B cell (primary cell): ENCODE measurements around the gene HES7. TPM values are rescaled to one million over a fixed set of nuclear protein-coding genes. Genes with fewer than 3 reads are reported as not detected.

Experiments
- ATAC-seq: fragments of 200-7000 bp; cut with Tn5 transposase; one replicate; pipeline ENCODE4 v1.10.0; 2021; ENCODE audit warnings: low read depth, mild to moderate bottlenecking, moderate number of reproducible peaks, moderate library complexity
- CTCF ChIA-PET: fragments of 350-600 bp; sonication (Branson Sonifier 250); formaldehyde crosslinking; loops from one replicate; lab custom pipeline; 2021; ENCODE audit warnings: antibody characterized with exemption, inconsistent platforms; lab: Charles Lee
- POLR2A ChIA-PET: fragments of 350-600 bp; sonication (Branson Sonifier 250); formaldehyde crosslinking; loops from one replicate; lab custom pipeline; 2021; ENCODE audit warnings: antibody characterized with exemption; lab: Charles Lee
- DNase-seq: peaks from one replicate; pipeline ENCODE4 v3.0.0; 2013
- H2AFZ ChIP-seq: 2 replicates; pipeline ENCODE4 v1.6.1; 2012; ENCODE audit warnings: mild to moderate bottlenecking, low read depth, low read length; ENCODE audit not compliant: insufficient read depth, poor library complexity, severe bottlenecking
- H3K27ac ChIP-seq, 2 donors: 1 replicate in 1 of 2; 2 replicates in 1 of 2; pipeline ENCODE4 v1.5.1; 2012 to 2013; ENCODE audit warnings: low read length in 2 of 2, mild to moderate bottlenecking in 2 of 2, moderate library complexity in 1 of 2
- H3K27me3 ChIP-seq, 4 experiments: fragments of 200-600 bp in 1 of 4; sonication (generic) in 1 of 4; replicated peaks in 1 of 4; 1 replicate in 2 of 4; 2 replicates in 2 of 4; pipeline versions ENCODE4 v1.6.1 to v1.7.0; 2013 to 2016; ENCODE audit warnings: low read length in 3 of 4, mild to moderate bottlenecking in 2 of 4, mixed read lengths in 1 of 4, moderate library complexity in 1 of 4; ENCODE audit not compliant: insufficient read depth in 4 of 4, control insufficient read depth in 3 of 4; ENCODE audit errors: control extremely low read depth in 1 of 4
- H3K36me3 ChIP-seq, 2 experiments: replicated peaks in 1 of 2; 1 replicate in 1 of 2; 2 replicates in 1 of 2; pipeline versions ENCODE4 v1.6.1 to v1.7.1; 2013; ENCODE audit warnings: low read length in 1 of 2; ENCODE audit not compliant: insufficient read depth in 2 of 2, control insufficient read depth in 1 of 2; ENCODE audit errors: control extremely low read depth in 1 of 2, extremely low read depth in 1 of 2
- H3K4me1 ChIP-seq, 2 donors: fragments of 200-600 bp in 1 of 2; sonication (generic) in 1 of 2; 1 replicate in 1 of 2; 2 replicates in 1 of 2; pipeline versions ENCODE4 v1.5.1 to v1.6.1; 2013 to 2017; ENCODE audit warnings: low read length in 2 of 2; ENCODE audit not compliant: control insufficient read depth in 2 of 2, insufficient read depth in 2 of 2
- H3K4me2 ChIP-seq: replicated peaks from 2 replicates; pipeline ENCODE3; 2012; ENCODE audit warnings: mild to moderate bottlenecking, low read depth, low read length; ENCODE audit not compliant: poor library complexity, severe bottlenecking
- H3K4me3 ChIP-seq, 5 experiments: fragments of 200-600 bp in 1 of 5; sonication (generic) in 1 of 5; 1 replicate in 3 of 5; 2 replicates in 2 of 5; pipeline versions ENCODE4 v1.5.1 to v1.7.0; 2011 to 2016; ENCODE audit warnings: low read length in 4 of 5, mild to moderate bottlenecking in 4 of 5, low read depth in 2 of 5, control low read depth in 1 of 5, moderate library complexity in 1 of 5; ENCODE audit not compliant: insufficient read depth in 1 of 5; ENCODE audit errors: control extremely low read depth in 1 of 5, extremely low read depth in 1 of 5
- H3K79me2 ChIP-seq: fragments of 200-600 bp; sonication (generic); one replicate; pipeline ENCODE4 v1.6.0; 2016; ENCODE audit warnings: low read length; ENCODE audit not compliant: control insufficient read depth, insufficient read depth
- H3K9ac ChIP-seq: fragments of 200-600 bp; sonication (generic); 2 replicates; pipeline ENCODE4 v1.6.1; 2017; ENCODE audit warnings: mild to moderate bottlenecking, low read length, moderate library complexity
- H3K9me3 ChIP-seq, 3 donors: one replicate each; pipeline versions ENCODE4 v1.6.1 to v1.7.1; 2013; ENCODE audit warnings: low read length in 2 of 3; ENCODE audit not compliant: control insufficient read depth in 2 of 3, insufficient read depth in 1 of 3; ENCODE audit errors: control extremely low read depth in 1 of 3
- H4K20me1 ChIP-seq: 2 replicates; pipeline ENCODE4 v1.6.0; 2012; ENCODE audit warnings: mild to moderate bottlenecking, low read length; ENCODE audit not compliant: insufficient read depth, control insufficient read depth, poor library complexity, severe bottlenecking
- H3K27ac Mint-ChIP-seq: one replicate; pipeline ENCODE4 v1.8.0; 2021; ENCODE audit warnings: mixed read lengths
- H3K27me3 Mint-ChIP-seq: one replicate; pipeline ENCODE4 v1.8.0; 2021; ENCODE audit warnings: mixed read lengths
- H3K4me1 Mint-ChIP-seq: one replicate; pipeline ENCODE4 v1.8.0; 2021; ENCODE audit warnings: mixed read lengths
- H3K4me3 Mint-ChIP-seq: one replicate; pipeline ENCODE4 v1.8.0; 2021; ENCODE audit warnings: mixed read lengths
- H3K9me3 Mint-ChIP-seq: one replicate; pipeline ENCODE4 v1.8.0; 2022; ENCODE audit warnings: mixed read lengths; ENCODE audit not compliant: insufficient read depth
- EZH2 ChIP-seq: IDR thresholded peaks from 2 replicates; pipeline ENCODE4 v1.6.1; 2012; ENCODE audit warnings: borderline replicate concordance, low read depth, mild to moderate bottlenecking, moderate library complexity, low read length; ENCODE audit not compliant: insufficient read depth, poor library complexity, severe bottlenecking
- WGBS: methylation state at CpG from one replicate; pipeline ENCODE4 v1.1.5; 2013; ENCODE audit warnings: missing lambda C conversion rate; ENCODE audit not compliant: insufficient coverage; 5-methylcytosine and 5-hydroxymethylcytosine counted together
- intact Hi-C: fragments of 100-400 bp; cut with micrococcal nuclease; formaldehyde crosslinking; loops from one replicate; pipeline ENCODE4 v1.10.0; 2022
- polyA plus RNA-seq: library from polyadenylated mRNA; depleted of rRNA; stranded (reverse); fragments of >200 nt; gene quantifications from 2 replicates; pipeline ENCODE4 v1.2.3, GENCODE V29; 2012
- total RNA-seq, 2 donors: library from RNA; stranded (reverse); fragments of 120-200 nt in 1 of 2; gene quantifications; 1 replicate in 1 of 2; 2 replicates in 1 of 2; pipeline versions ENCODE4 v1.2.3 to v1.2.4, GENCODE V29; 2013 to 2022
- TF ChIP-seq, protein P1 (sequence below): fragments of 200-600 bp; IDR thresholded peaks from one replicate; pipeline ENCODE4 v1.8.0; 2022; ENCODE audit warnings: antibody characterized with exemption, mild to moderate bottlenecking

The HES7 gene
- total and polyA plus RNA-seq, 2 donors (not counting 1 experiment from before 2014, with no cell fraction given): 0.34 TPM; not detected in 1

DNA sequence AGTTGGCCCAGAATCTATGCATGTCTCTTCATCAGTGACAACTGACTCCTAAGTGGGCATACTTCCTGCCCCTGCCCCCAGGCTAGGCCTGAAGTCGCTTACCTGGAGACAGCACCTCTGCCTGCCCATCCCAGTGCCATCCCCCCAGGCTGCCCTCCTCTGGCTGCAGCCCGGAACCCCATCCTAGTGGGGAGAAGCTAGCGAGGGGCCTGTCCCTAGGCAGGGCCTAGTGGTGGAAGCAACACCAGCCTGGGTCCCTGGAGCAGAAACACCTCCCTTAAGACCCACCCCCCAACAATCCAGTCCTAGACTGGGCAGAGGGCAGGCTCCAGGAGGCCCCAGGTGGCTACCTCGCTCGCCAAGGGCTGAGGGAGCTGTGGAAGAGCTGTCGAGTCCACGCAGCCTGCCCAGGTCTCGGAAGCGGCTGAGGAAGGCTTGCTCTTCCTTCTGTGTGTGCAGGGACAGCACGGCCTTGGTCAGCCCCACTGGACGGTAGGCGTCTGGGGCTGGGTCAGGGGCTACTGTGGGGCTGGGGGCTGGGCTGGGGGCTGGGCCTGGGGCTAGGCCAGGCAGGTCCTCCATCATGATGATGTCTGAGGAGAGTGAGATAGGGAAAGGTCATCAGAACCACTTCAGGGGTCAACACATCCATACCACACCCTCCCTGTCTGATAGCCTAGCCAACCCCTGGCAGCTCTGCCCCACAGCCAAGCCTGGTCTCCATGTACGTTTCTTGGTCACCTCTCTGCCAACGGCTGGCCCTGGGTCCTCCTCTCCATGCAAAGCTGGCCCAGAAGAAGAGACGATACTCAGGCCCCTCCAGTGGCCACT, 20.7 kb upstream of the HES7 start:
- no peak for ATAC-seq
- no peak overlapping the region for H3K27ac Mint-ChIP-seq
- CTCF ChIA-PET: no interaction called here

More for the DNA sequence above, 20.7 kb upstream of the HES7 start:
- Histone ChIP-seq H3K36me3 (peaks cover 0 to 79% of the 10 kb centered on the region in 2 experiments), H3K27me3 (no peaks in the 10 kb centered on the region), H3K4me2 (no peak overlapping the region), H3K9ac (no peak overlapping the region), H4K20me1 (peaks cover 15% of the 10 kb centered on the region), H3K4me1 (peaks cover 1 to 2% of the 10 kb centered on the region in 2 donors), H3K27ac (no peak overlapping the region), H3K4me3 (no peak overlapping the region), H3K9me3 (no peaks in the 10 kb centered on the region), H3K79me2 (peaks cover 18% of the 10 kb centered on the region), H2AFZ (no peak overlapping the region)
- intact Hi-C loops: no loop called here
- Mint-ChIP-seq H3K4me1 (peaks cover 8% of the 10 kb centered on the region), H3K4me3 (no peak overlapping the region), H3K9me3 (no peaks in the 10 kb centered on the region), H3K27me3 (no peaks in the 10 kb centered on the region)
- peak; percentile 37 for DNase-seq
- WGBS: 97% methylated on average over 14 of the region's 15 CpGs
- no peak for TF ChIP-seq EZH2
- TF ChIP-seq, protein P1, sequence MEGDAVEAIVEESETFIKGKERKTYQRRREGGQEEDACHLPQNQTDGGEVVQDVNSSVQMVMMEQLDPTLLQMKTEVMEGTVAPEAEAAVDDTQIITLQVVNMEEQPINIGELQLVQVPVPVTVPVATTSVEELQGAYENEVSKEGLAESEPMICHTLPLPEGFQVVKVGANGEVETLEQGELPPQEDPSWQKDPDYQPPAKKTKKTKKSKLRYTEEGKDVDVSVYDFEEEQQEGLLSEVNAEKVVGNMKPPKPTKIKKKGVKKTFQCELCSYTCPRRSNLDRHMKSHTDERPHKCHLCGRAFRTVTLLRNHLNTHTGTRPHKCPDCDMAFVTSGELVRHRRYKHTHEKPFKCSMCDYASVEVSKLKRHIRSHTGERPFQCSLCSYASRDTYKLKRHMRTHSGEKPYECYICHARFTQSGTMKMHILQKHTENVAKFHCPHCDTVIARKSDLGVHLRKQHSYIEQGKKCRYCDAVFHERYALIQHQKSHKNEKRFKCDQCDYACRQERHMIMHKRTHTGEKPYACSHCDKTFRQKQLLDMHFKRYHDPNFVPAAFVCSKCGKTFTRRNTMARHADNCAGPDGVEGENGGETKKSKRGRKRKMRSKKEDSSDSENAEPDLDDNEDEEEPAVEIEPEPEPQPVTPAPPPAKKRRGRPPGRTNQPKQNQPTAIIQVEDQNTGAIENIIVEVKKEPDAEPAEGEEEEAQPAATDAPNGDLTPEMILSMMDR: no peak
- POLR2A ChIA-PET: no interaction called here
